Endometrium (tissue), 2 donors: ENCODE data around the gene SARS2.
"Not testable (repeated sequence)": the region's sequence is repeated elsewhere in the genome, so short reads cannot be mapped to it uniquely, and the experiment has no call there.

Source experiments
- FAIRE-seq: peaks from 2 replicates; lab custom pipeline; 2012; peaks lifted over from hg19 to GRCh38; lab: Jason Lieb, UNC
- donor health status: control.
- donor health status: control.

Gene SARS2, protein sequence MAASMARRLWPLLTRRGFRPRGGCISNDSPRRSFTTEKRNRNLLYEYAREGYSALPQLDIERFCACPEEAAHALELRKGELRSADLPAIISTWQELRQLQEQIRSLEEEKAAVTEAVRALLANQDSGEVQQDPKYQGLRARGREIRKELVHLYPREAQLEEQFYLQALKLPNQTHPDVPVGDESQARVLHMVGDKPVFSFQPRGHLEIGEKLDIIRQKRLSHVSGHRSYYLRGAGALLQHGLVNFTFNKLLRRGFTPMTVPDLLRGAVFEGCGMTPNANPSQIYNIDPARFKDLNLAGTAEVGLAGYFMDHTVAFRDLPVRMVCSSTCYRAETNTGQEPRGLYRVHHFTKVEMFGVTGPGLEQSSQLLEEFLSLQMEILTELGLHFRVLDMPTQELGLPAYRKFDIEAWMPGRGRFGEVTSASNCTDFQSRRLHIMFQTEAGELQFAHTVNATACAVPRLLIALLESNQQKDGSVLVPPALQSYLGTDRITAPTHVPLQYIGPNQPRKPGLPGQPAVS

GRCh38 chr19:38929929-38930775 is at the start of gene SARS2:
Gene SARS2, minus strand, starts transcription at chr19:38930763. Its CDS starts 27 bp downstream, at chr19:38930736.
- no peak for FAIRE-seq

GRCh38 chr19:38979812-38980211 is 49.2 kb upstream of the SARS2 start:
- no peak for FAIRE-seq

DNA sequence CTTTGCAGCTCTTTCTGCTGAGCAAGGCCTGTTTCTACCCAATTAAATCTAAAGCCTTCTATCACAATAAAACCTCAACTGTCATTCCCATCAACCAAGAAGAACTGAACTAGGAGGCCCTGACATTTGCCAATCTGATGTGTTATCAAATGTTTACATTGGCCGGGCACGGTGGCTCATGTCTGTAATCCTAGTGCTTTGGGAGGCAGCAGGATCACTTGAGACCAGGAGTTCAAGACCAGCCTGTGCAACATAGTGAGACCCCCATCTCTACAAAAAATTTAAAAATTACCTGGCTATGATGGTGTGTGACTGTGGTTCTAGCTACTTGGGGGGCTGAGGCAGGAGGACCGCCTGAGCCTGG is 47.7 kb upstream of the SARS2 start:
- FAIRE-seq = no peak

GRCh38 chr19:38977445-38978325 is 47.1 kb upstream of the SARS2 start:
- FAIRE-seq = no peak

GRCh38 chr19:38975861-38976271 is 45.3 kb upstream of the SARS2 start:
- no peak for FAIRE-seq

DNA sequence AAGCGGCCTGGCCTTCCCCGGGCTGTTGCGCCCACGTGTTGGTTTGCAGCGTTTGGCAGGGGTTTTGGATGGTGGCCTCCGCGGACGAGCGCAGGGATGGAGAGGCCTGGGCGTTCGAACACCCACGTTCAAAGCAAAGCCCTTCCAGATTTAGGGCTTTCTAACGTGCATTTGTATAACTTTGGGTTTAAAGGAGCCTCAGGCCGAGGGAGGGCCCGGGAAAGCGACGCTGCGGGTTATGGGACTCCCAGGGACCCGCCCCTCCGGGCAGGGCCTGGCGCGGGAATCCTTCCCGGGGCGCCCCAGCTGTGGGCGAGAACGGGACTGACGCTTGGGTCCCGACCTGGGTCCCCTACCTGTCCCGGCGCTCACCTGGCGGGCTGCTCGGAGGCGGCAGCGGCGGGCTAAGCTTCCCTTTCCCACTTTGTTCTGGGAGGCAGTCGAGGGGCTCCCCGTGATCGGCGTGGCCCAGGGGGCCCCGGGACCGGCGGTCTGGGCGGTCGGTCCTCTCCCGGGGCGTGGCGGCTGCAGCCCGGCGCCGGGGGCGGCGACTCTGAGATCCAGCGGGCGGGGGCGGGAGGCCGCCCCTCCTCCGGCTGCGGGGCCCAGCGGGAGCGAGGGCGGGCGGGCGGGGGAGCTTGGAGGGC is 44.8 kb upstream of the SARS2 start, which contains the start of gene FBXO17:
Gene FBXO17 (minus strand): TSS at position 529 of the 647 bp plus-strand sequence. CDS start 25,423 bp downstream, outside the sequence.
- no peak for FAIRE-seq

DNA sequence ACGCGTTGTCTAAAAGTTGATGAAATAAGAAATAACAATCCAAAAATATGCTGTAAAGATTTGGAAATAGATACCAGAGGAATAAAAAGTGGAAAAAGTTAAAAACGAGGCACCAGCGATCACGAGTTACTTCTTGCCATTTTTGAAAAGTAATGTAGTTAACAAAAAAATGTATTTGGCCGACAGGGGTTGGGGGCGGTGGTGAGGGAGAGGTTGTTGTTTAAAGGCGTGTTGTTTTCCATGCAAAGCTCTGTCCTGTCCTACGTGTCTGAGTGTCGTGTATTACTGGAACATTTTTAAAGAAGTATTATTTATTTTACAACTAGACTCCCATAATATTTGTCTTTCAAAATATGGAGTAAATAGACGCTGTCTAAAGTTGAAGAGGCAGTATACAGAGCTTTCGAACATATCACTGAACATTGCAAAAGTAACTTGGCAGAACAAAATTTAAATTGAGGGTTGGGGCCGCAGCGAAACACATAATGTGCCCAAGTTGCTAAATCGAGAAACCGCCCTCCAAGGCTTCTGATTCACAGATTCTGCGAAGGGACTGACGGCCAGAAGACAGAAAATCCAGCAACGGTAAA is 44.2 kb upstream of the SARS2 start:
- FAIRE-seq = no peak

GRCh38 chr19:38971672-38972071 is 41.1 kb upstream of the SARS2 start:
- no peak for FAIRE-seq

DNA sequence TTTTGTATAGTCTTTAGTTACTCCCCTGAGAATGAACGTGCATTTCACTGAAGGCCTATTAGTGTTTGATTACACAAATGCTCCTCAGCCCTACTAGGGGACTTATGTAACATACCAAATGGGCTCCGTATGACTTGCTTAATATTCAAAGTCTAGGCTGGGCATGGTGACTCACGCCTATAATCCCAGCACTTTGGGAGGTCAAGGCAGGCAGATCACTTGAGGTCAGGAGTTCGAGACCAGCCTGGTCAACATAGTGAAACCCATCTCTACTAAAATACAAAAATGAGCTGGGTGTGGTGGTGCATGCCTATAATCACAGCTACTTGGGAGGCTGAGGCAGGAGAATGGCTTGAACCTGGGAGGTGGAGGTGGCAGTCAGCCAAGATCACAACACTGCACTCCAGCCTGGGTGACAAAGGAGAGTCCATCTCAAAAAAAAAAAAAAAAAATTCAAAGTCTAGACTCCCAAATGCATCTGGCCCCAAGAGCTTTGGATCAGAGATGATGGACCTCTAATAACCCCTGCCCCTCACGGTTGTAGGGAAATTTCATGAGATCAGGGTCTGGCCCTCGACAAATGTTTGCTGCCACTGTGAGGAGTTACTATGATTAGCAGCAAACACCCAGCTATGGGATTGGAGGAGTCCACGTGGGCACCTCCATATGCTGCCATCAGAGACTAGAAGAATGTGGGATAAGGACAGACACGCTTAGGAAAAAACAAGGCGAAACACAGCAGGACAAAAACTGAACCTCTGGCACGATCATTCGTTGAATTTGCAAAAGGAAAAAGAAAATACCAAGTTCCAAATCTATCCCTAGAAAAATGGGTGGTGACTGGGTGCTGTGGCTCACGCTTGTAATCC is 40.3 kb upstream of the SARS2 start:
- FAIRE-seq = no peak

GRCh38 chr19:38966149-38966548 is 35.6 kb upstream of the SARS2 start:
- not testable (repeated sequence) for FAIRE-seq

- no peak for FAIRE-seq
These were observed 34.2 kb upstream of the SARS2 start for GRCh38 chr19:38964738-38965137.

- FAIRE-seq = no peak
These were observed 29.1 kb upstream of the SARS2 start for GRCh38 chr19:38959618-38960017.

DNA sequence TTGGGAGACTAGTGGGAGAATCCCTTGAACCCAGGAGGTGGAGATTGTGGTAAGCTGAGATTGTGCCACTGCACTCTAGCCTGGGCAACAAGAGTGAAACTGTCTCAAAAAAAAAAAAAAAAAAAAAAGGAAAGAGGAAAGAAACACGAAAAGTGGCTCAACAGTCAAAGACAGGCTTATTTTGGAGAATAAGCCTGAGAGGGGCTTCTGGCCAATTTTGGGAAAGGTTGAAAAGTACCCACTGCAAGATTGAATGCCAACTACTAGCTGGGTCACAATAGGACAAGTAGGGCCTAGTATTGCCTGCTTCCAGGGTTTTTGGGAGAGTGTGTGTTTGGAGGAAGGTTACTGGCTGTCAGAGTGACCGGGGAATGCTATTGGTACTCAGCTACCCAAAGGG is 27.7 kb upstream of the SARS2 start:
- FAIRE-seq = no peak

DNA sequence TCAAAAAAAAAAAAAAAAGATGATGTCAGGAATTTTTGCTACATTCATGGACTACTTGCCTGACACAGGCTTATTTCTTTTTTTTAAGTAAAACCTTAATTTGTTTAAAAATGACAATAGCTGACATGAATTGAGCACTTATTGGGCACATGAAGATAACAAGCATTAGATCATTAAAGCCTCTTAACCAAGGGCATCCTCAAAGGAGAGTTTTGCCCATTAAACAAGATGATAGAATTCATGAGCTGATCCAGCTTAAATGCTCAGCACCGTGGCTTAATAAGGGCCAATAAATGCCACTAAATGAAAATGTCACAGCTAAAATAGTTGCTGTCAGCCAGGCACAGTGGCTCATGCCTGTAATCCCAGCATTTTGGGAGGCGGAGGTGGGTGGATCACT is 25.7 kb upstream of the SARS2 start:
- FAIRE-seq = no peak

DNA sequence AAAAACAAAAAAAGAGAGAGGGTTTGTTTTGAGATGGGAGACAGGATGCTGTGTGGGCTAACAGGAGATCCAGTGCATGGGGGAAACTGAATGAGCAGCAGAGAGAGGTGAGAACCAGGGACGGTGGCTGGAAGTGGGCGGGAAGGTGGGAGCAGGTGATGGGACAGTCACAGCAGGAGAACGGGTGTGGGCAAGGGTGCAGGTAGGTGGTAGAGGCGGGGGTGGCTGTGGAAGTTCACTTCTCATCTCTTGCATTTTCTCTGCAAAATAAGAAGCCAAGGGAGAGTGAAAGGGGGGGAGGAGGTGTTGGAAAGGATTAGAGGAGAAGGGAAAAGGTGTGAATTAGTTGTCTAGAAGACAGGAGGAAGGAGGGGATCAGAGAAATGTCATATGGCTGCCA is 23.1 kb upstream of the SARS2 start:
- no peak for FAIRE-seq

DNA sequence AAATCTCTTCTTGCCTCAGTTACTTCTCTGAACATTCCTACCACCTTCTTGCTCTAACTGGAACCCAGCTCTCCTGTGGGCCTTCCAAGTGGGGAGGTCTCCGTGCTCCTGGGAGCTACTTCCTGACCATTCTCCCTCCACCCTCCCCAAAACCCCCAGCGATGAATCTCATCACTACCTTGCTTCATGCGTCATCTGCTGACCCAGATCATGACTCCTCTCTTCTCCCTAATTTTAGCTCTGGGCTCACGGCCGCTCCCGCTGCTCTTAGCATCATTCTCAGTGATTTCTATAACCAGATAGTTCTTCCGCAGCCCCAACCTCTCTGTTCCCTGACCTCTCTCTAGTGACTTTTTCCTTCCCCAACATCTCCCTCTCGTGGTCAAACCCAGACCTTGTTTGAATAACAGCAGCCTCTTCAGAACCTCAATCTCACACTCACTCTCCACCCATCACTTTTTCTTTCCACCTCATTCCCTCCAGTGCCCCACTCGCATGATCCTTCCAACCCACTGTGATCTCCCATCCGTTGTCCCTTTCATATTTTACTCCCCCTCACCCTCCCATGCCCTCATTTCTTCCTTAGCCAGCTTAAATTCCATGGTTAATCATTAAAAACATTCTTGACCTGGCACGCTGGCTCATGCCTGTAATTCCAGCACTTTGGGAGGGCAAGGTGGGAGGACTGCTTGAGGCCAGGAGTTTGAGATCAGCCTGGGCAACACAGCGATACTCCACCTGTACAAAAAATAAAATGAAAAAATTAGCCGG is 22.0 kb upstream of the SARS2 start:
- FAIRE-seq = no peak

DNA sequence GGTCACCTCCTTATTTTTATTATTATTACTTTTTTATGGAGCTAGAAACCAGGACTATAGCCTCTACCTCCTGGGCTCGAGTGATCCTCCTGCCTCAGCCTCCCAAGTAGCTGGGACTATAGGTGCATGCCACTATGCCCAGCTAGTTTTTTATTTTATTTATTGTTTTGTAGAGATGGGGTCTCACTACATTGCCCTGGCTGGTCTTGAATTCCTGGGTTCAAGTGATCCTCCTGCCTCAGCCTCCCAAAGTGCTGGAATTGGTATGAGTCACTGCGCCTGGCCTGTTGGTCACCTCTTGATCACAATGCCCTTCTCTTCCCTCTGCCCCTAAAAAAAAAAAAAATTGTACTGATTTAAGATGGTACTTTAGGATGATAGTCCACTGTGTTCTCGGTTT is 20.6 kb upstream of the SARS2 start:
- no peak for FAIRE-seq

DNA sequence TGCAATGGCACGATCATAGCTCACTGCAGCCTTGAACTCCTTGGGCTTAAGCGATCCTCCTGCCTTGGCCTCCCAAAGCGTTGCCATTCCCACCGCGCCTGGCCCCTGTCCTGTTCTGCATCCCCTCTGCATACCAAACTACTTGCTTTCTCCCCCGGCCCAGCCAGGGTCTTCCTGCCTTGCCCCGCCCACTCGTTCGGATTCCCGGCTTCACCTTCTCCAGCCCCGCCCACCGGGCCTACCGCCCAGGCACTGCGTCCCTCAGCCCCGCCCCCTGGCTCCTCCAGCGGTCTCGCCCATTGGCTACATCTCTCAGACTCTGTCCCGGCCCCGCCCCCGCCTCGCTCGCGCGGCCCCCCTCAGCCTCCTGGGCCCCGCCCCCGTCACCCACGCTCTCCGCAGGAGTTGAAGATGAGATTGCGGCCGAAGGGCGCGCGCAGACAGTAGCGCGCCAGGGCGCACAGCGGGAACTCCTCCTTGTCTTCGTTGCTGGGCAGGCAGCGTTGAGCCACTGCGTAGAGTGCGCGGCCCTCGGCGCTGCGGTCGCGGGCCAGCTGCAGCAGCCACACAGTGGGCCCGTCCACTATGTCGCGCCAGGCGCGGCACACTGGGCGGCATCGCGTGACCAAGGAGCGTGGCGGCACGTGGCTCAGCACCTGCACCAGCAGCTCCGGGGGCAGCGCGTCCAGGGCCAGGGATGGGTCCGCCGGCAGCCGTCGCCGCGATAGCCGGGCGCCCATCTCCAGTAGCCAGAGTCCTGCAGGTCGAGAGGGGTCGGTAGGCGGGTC is 19.2 kb upstream of the SARS2 start:
- no peak for FAIRE-seq
